Activated effector memory CD4-positive, alpha-beta T cell treated with anti-CD3 and anti-CD28 coated beads, Interleukin-2, amount 50 U/mL, for 16 hours (primary cell): Measurements from ENCODE around the gene CHD1.
"Not testable (repeated sequence)": the region's sequence is repeated elsewhere in the genome, so short reads cannot be mapped to it uniquely, and the experiment has no call there.

Source experiments
- DNase-seq: peaks from one replicate; pipeline ENCODE4 v3.0.0-alpha.2; 2020

Gene CHD1

DNA sequence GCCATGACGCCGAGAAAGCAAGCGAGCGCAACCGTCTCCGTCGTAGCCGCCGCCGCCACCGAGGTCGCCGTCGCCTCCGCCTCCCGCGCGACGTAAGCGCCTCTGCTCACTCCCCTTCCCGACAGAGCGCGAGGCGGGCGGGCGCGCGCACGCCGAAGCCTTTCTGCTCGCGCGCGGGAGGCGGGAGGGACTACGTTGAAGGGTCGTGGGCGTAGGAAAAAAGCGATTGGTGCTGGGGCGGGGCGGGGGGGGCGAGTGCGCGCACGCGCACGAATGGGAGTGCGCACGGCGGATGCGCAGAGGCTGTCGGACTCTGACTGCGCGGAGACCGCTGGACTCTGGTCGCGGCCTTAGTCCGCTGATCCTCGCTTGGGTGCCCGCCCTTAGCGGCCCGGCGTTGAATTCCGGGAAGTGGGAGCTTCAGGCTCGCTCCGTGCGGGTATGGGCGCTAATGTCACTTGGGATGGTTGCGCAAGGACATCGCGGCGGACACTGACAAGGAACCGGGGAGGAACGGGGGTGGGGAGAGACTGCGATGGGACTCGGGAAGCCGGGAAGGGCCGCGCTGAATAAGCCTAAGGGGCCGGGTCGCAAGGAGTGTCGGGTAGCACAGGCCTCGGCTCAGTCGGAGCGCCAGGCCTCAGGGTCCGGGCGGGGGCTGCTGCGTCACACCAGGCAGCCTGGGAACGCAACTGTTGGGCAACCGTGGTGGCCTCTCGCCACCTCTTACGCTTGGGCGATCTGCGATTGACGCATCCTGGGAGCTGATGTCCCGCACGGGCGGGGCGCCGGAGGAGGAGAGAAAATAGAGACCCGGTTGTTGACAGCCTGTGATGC, at the start of gene CHD1:
TSS of gene CHD1 (minus strand) at position 135 of the 837 bp plus-strand sequence. CDS start 2,621 bp downstream, outside the sequence.
- DNase-seq = peak; percentile 98

DNA sequence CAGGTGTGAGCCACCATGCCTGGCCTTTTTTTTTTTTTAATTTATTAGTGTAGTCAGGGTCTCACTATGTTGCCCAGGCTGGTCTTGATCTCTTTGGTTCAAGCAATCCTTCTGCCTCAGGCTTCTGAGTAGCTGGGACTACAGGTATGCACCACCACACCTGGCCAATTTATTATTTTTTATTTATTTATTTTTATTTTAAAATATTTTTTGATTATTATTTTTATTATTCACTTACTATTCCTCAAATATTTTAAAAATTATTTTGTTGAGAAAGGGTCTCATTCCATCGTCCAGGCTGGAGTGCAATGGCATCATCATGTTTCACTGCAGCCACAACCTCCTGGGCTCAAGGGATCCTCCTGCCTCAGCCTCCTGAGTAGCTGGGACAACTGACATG, 49.7 kb upstream of the CHD1 start:
- DNase-seq = no peak

DNA sequence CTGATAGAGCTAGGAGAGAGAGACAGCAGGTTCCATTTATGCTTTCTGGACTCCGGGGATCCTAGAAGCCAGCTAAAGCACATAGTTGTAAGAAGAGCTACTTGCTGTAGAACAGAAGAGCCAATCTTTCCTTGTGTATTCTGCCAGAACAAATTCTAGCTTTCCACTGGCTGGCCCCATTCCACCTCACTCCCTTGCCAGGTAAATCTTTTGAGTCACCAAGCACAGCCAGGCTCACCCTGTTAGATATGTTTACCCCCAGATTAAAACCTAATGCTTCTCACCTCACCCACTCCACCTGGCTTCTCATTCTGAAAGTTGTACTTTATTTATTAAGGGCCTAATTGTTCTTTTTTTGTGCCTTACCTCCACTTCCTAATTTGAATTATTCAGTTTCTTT, 48.9 kb upstream of the CHD1 start:
- DNase-seq = no peak

DNA sequence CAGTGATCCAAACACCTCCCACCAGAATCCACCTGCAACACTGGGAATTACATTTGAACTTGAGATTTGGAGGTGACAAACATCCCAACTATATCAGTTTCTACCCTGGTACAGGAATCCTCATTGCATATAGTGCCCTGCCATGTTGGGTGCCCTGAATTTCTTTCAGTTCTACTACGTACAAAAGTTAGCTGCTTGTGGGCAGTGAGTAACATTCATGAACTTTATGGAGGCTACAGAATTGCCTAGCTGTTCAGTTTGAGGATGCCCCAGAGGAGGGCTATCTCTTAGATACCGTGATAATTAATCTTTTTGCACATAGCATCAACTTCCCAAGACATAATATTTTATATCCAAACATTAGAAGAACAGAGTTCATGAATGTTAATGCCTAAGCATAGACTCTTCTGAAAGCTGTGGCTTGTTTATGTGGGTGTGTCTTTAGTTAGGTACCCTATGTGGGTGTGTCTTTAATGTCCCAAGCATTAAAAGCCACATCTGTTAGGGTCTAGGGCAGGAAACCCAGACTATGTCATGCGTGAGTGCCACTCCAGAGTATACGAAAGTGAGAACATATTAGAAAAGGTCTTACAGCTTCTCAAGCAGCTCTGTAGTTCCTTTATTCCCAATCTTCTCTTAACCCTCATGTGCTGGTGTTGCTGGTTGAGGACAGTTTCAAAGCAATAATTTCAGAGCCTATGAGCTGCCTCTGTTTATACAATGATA, 47.0 kb upstream of the CHD1 start:
- no peak for DNase-seq

DNA sequence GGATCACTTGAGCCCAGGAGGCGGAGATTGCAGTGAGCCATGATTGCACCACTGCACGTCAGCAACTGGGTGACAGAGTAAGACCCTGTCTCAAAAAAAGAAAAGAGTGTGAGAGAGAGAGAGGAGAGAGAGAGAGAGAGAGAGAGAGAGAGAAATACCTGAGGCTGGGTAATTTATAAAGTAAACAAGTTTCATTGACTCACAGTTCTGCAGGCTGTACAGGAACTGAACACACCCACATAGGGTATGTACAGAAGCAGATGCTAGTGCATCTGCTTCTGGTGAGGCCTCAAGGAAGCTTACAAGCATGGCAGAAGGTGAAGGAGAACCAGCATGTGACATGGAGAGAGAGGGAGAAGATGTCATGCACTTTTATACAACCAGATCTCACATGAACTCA, 46.4 kb upstream of the CHD1 start:
- DNase-seq = no peak

DNA sequence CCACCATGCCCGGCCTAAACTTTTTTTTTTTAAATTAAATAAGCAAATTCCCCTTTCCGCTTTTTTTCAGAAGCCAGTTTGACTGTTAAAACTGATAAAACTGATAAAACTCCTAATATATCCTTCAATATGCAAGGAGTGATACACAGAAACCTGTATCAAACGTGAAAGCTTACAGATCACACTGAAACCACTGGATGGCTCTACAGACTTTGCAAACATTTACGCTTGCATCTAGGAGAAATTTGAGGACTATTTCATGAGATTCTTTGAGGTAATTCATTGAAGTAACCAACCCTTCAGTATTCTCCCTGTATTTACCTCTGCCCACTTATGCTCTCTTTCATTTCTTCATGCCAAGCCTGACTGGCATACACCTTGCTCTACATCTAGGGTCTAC, 40.6 kb upstream of the CHD1 start:
- no peak for DNase-seq

DNA sequence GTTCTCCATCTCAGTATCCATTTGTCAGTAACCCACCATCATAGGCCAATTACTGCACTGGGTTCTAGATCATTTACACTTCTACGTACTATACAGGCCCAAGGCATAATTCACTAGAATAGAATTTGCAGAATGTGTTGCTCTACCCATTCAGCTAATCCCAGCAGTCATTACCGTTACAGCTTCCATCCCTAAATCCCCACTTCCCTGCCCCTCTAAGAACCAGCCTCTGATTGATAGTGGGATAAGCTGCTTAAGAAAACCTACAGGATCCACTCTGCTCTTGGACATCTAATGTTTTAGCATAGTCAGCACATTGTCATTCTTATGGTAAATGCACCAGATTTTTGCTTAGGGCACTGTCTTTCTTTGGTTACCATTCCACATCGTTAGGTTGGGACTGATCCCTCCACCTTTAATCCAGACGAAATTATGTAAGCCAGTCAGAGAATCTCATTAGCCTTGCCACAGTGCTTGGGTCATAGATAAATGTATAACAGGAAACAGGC, 39.3 kb upstream of the CHD1 start:
- DNase-seq = no peak

DNA sequence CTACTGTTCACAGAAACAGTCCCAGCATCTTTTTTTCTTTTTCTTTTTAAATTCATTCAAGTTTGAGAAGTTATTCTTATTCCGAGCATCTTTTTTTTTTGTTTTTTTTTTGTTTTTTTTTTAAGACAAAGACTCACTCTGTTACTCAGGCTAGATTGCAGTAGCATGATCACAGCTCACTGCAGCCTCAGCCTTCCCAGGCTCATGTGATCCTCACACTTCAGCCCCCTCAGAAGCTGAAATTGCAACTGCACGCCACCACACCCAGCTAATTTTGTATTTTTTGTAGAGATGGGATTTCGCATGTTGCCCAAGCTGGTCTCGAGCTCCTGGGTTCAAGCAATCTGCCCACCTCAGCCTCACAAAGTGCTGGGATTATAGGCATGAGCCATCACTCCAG, 36.4 kb upstream of the CHD1 start:
- DNase-seq = no peak

DNA sequence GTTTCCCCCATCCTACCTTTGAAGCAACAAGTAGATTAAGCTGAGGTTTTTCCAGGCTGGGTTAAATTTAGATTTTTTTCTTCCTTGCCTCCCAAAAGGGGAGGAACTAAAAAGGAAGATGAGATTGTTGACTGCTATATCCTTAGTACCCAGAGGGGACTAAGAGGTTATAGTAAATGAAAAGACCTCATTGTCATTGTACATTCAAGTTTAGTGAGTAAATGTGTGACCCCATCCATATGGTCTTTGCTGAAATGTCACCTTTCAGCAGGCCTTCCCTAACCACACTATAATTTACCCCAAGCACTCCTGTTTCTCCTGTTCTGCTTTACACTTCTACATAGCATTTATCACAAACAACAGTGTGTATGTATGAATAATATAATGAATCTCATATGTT, 35.8 kb upstream of the CHD1 start:
- no peak for DNase-seq

DNA sequence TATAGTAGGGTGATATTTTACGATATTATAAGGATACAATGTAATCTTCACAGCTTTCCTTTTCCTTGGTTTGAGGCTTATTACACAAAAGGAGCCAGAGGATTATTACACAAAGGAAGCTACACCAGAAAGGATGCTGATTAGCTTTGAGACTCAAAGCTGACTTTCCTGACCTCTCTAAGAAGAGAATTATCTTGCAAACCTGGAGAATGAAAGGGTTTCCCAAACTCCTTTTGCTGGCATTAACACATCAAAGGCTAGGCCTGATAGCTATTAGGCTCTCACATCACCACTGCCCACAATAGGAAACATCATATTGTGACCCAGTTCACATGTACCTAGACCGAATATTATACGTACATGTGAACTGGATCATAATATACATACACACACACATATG, 34.2 kb upstream of the CHD1 start:
- no peak for DNase-seq

DNA sequence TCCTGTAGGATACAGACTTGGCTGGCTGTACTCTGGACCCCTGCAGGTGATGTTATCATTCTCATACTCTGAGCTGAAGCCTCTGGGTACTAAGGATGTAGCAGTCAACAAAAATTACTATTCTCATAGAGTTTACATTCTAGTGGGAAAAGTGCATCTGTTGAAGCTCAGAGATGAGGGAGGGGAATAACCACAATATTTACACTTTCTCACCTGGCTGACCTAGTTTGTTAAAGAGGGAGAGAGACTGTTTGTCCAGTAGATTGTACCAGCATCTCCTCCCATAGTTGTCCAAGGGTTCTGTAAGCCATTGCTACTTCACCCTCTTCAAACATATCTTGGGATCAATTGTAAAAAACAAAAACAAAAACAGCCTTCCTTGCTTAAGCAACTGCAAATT, 33.8 kb upstream of the CHD1 start:
- no peak for DNase-seq

DNA sequence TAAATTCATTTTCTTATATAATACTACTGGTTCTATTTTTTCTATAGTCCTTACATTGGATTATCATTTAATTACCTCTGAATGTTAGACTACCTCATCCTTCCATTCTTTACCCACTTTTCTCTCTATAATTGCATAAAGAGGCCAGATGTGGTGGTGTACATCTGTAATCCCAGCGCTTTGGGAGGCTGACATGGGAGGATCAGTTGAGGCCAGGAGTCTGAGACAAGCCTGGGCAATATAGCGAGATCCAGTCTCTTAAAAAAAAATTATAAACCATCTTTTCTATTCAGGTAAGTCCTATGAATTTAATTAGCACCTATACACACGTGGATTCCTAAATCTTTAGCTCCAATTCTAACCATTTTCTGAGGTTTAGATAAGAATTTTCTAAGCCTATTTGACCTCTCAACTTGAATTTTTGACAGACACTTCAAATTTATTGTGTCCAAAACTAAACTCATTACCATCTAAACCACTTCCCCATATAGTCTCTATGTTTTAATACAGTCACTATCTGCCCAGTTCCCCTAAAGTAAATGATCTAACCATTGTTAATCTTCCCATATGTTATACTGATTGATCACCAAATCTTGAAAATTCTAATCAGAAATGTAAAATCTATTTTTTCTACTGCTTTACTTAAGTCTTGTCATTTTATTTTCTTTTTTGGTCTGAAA, 33.0 kb upstream of the CHD1 start:
- no peak for DNase-seq

DNA sequence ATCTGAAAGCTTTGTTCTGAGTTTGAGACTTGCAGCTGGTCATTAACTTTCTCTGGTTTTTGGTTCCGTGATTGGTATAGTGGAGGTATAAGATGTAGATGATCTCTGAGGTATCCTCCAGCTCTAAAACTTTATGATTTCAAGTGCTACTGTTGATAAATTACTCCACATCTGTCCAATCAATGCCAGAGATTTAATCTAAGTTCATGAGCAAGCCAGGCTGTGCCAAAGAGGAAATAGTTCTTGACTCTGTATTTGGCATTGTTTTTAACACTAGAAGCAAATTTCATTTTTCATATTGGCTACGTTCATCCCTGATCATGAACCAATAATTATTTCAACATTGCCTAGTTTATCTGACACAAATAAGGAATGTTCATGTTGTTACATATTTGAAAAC, 28.5 kb upstream of the CHD1 start:
- DNase-seq = no peak

DNA sequence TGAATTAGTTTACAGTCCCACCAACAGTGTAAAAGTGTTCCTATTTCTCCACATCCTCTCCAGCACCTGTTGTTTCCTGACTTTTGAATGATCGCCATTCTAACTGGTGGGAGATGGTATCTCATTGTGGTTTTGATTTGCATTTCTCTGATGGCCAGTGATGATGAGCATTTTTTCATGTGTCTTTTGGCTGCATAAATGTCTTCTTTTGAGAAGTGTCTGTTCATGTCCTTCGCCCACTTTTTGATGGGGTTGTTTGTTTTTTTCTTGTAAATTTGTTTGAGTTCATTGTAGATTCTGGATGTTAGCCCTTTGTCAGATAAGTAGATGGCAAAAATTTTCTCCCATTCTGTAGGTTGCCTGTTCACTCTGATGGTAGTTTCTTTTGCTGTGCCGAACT, 27.1 kb upstream of the CHD1 start:
- DNase-seq = not testable (repeated sequence)

DNA sequence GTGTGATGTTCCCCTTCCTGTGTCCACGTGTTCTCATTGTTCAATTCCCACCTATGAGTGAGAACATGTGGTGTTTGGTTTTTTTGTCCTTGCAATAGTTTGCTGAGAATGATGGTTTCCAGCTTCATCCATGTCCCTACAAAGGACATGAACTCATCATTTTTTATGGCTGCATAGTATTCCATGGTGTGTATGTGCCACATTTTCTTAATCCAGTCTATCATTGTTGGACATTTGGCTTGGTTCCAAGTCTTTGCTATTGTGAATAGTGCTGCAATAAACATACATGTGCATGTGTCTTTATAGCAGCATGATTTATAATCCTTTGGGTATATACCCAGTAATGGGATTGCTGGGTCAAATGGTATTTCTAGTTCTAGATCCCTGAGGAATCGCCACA, 26.7 kb upstream of the CHD1 start:
- not testable (repeated sequence) for DNase-seq

DNA sequence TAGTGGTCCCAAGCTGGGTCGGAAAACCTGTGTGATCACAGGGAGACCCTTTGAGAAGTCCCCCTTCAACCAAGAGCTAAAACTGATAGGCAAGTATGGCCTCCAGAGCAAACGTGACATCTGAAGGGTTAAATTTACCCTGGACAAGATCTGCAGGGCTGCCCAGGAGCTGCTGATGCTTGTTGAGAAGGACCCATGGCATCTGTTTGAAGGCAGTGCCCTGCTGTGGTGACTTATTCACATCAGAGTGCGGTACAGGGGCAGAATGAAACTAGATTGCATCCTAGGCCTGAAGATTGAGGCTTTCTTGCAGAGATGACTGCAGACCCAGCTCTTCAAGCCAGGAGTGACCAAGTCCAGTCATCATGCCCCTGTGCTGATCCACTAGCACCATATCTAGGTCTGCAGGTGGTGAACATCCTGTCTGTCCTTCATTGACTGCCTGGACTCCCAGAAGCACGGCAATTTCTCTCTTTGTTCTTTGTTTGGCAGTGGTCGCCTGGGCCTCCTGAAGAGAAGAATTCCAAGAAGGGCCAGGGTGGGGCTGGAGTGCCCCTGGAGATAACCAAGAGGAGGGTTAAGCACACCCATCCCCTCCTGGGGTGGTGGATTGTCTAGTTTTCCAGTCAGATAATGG, 25.7 kb upstream of the CHD1 start:
- no peak for DNase-seq

DNA sequence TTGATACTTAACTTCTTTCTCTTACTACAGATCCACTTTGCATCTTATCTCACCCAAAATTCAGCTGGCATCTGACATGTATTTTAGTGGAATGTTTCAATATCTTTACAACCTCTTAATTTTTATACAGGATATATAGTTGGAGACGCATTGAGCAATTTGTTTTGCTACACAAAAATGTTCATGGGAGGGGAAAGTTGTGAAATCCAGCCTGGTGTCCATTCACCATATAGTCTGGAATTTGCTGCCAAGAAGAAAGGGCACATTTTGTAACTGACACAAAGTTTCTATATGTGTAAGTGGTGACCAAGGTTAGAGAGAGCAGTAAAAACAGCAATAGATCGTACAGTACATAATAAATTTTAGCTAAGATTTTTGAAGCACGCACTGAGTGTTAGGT, 14.0 kb upstream of the CHD1 start:
- no peak for DNase-seq

DNA sequence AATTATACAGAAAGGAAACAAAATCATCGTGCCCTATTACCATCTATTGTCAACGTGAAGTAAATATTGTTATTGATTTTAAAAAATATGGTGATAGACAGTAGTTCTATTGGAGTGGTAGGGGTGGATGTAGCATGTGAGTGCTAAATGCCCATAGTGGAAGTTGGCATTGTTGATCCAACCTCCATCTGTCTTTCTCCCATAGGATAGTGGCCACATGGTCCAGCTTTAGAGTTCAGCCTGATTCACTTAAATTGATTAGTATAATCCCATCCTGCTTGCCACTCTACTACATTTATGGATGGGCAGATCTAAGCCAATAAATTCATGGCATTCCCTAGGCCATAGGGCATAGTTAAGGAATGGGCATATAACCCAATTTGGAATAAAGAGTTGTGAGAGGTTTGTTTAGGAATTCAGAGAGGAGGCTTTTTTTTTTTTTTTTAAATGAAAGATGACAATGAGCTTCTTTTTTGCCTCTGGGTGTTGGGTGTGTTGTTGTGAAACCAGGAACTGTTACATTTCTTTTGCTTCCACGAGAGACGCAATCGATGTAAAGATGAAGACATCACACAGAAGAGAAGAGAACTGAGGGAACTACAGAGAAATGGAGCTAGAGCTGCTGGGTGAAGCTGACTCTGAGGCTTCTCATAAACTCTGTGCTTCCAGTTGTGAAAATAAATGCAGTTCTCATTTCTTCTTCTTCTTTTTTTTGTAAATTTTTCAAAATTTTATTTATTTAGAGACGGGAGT, 12.5 kb upstream of the CHD1 start:
- no peak for DNase-seq

DNA sequence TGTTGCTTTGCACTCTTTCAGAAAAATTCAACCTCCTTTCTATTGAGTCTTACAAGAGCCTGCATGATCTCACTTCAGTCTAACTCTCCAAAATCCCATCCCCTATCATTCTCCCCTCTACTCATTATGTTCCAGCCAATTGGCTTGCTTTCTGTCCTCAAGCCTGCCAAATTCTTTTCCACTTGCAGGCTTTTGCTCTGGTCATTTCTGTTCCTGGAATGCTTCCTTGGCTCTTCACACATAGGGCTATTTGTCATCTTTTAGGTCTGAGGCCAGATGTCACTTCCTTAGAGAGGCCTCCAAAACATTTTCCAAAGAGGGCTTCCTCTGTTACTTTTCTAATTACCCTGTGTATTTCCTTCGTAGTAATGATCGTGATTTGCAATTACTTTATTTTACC, 11.8 kb upstream of the CHD1 start:
- no peak for DNase-seq

DNA sequence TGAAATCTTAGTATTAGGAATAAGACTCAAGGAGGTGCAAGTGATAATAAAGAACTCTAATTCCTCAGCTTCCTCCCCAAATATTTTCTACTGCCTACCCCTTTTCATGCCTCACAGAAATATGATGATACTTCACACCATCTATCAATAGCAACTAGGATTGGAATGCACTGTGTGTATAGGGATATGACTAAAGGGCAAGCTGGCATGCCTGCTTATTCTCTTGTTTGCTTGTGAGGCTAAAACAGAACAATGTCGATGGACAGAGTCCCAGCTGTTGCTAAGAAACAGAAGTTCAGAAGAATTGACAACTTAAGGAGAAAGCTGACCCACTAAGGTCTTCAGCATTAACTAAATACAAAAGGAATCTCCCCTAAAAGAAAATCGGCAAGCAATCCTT, 9.7 kb upstream of the CHD1 start:
- no peak for DNase-seq

DNA sequence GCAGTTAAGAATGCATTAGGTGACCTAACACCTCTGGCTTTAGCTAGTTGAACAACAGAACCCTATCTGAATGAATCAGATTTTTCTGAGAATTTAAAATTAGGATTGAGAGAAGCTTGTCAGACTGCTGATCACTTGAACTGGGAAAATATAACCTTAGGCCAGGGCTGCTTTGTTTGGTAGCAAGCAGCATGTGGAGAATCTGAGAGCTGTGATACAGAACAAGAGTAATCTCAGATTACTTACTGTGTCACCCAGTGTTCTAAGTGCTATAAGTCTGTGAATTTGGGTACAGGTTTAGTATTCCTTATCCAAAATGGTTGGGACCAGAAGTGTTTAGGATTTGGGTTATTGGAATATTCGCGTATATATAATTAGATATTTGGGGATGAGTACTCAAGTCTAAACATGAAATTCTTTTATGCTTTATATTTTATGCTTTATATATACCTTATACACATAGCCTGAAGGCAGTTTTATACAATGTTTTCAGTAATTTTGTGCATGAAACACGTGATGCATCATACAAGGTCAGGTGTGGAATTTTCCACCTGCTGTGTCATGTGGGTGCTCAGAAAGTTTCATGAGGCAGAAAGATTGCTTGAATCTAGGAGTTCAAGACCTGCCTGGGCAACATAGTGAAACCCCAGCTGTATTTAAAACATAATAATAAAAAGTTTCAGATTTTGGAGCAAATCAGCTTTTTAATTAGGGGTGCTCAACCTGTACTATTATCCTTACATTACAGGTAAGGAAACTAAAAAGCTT, 8.3 kb upstream of the CHD1 start:
- no peak for DNase-seq

DNA sequence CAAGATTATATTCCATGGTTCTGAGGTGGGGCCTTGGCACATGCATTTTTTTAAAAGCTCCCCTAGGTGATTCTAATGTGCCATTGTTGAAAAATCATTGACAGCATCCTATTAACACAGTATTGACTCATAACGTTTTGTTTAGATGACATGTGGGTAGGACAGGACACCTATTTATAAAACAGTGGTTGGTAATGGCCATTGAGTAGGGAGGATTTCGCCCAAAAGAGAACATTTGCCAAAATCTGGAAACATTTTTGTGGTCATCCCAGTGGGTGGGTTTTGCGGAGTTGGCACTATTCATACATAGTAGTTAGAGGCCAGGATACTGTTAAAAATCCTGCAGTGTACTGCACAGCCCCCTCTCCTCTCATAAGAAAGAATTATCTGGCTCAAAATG, 6.4 kb upstream of the CHD1 start:
- no peak for DNase-seq
